ENCODE measurements around the gene TTLL13.

Gene TTLL13

DNA sequence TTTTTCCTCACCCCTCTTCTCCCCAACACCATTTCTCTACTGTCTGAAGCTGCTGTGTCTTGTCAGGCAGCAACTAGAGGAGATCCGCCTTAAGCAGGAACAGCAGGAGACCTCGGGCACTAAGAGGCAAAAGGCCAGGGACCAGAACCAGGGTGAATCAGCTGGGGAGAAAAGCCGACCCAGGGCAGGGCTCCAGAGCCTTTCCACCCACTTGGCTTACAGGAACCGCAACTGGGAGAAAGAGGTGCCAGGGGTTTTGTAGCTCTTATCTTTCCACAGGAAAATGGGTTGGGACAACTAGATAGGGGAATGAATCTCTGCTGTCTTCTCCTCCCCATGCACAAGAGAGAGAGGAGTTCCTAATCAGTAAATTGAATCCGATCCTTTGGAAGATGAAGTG lies 13.1 kb downstream of the TTLL13 start:
- TF ChIP-seq ZFX (IDR thresholded peaks at IDR 0.05; ENCODE audit: borderline replicate concordance) = no peak
- TF ChIP-seq, protein P1, sequence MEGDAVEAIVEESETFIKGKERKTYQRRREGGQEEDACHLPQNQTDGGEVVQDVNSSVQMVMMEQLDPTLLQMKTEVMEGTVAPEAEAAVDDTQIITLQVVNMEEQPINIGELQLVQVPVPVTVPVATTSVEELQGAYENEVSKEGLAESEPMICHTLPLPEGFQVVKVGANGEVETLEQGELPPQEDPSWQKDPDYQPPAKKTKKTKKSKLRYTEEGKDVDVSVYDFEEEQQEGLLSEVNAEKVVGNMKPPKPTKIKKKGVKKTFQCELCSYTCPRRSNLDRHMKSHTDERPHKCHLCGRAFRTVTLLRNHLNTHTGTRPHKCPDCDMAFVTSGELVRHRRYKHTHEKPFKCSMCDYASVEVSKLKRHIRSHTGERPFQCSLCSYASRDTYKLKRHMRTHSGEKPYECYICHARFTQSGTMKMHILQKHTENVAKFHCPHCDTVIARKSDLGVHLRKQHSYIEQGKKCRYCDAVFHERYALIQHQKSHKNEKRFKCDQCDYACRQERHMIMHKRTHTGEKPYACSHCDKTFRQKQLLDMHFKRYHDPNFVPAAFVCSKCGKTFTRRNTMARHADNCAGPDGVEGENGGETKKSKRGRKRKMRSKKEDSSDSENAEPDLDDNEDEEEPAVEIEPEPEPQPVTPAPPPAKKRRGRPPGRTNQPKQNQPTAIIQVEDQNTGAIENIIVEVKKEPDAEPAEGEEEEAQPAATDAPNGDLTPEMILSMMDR (IDR thresholded peaks at IDR 0.05) = no peak
- no peak overlapping the region for H3K27ac ChIP-seq

DNA sequence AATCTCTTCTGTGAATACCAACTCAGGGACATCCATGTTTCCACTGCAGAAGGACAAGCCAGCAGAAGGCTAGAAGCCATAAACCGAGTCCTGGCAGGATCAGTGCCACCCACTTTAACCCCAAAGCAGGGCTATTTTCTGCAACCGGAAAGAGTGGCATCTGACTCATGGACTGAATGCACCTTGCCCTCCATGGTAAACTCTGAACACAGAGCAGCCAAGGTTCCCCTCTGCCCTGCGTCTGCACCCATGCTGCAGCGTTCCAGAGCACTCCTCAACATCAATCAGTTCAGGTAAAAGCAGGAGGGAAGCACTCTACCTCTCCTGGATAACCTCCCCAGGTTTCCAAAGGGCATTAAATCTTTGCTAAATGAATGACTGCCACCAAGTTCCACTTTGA lies 15.3 kb downstream of the TTLL13 start:
- TF ChIP-seq, protein P1 (IDR thresholded peaks at IDR 0.05) = no peak
- no peak for TF ChIP-seq ZFX (IDR thresholded peaks at IDR 0.05; ENCODE audit: borderline replicate concordance)

DNA sequence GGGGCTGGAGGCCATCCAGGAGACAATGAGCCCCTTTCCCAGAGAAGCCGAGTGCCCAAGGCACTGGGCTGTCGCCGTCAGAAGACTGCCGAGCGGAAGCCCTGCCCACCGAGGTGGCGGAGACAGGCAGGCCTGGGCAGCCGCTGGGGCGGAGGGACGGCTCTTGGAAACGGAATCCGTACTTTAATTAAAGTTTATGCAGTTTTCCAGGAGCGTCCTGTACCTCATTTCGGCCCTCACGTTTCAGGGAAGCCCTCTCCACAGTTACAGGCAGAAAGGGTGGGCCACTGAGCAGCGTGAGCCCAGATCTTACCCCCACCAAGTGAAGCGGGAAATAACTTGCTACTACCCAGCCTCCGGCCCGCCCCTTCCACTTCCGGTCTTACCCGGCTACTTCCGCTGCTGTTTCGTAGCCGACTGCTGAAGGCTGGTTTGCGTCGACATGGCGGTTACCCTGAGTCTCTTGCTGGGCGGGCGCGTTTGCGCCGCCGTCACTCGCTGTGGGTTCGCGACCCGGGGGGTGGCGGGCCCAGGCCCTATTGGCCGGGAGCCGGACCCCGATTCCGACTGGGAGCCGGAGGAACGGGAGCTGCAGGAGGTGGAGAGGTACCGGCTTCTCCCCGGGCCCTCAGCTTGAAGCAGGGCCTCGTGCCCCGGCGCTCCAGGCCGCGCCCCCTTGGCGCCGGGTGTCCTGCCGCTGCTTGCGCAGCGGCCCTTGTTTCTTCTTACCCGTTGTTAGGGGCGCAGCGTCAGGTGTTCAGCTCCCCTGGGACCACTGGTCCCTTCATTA lies 16.1 kb downstream of the TTLL13 start, which contains the start of gene NGRN:
Gene NGRN, plus strand, starts transcription at position 402 of the 790 bp plus-strand sequence. Its CDS starts 41 bp downstream, at position 443.
- TF ChIP-seq, protein P1 (IDR thresholded peaks at IDR 0.05) = no peak
- TF ChIP-seq ZFX (IDR thresholded peaks at IDR 0.05; ENCODE audit: borderline replicate concordance) = no peak

More for the DNA sequence above, 15.3 kb downstream of the TTLL13 start:
- peak overlapping the region; percentile 90 for H3K27ac ChIP-seq

DNA sequence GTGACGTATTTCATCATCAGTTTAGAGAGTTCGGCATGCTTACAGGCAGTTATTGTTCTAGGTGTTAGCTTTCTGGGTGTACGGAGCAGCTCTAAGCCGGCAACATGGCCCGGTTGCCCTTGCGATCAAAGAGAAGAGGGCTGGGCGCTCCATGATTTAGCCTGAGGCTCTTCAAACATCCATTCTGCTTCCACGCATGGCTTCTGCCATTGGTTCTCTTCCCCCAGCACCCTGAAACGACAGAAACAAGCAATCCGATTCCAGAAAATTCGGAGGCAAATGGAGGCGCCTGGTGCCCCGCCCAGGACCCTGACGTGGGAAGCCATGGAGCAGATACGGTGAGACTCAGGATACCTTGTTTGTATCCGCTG lies 16.7 kb downstream of the TTLL13 start:
- TF ChIP-seq, protein P1 (IDR thresholded peaks at IDR 0.05) = no peak
- no peak for TF ChIP-seq ZFX (IDR thresholded peaks at IDR 0.05; ENCODE audit: borderline replicate concordance)

More for the DNA sequence above, 16.1 kb downstream of the TTLL13 start, which contains the start of gene NGRN:
- H3K27ac ChIP-seq = peak within 1 kb of the TSS; percentile 90

DNA sequence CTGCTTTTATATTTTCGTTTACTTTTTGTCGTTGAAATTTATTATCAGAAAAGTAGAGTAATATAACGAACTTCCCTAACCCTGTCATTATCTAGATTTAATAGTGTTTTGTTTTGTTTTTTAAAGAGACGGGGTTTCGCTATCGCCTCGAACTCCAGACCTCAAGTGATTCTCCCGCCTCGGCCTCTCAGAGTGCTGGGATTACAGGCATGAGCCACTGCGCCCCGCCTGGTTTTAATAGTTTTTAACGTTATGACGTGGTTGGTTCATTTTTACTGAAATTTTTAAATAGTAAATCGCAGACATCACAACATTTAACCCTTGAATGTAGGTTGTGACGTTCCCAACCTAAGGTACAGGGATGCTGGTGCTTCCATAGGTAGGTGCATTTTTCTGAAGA lies 17.1 kb downstream of the TTLL13 start:
- TF ChIP-seq ZFX (IDR thresholded peaks at IDR 0.05; ENCODE audit: borderline replicate concordance) = no peak
- TF ChIP-seq, protein P1 (IDR thresholded peaks at IDR 0.05) = no peak
- peak overlapping the region; percentile 90 for H3K27ac ChIP-seq

More for the DNA sequence above, 16.7 kb downstream of the TTLL13 start:
- peak overlapping the region; percentile 90 for H3K27ac ChIP-seq

- no peak for TF ChIP-seq ZFX (IDR thresholded peaks at IDR 0.05; ENCODE audit: borderline replicate concordance)
- TF ChIP-seq, protein P1 (IDR thresholded peaks at IDR 0.05) = no peak
- no peak overlapping the region for H3K27ac ChIP-seq
Measured at GRCh38 chr15:90268415-90268814, 19.1 kb downstream of the TTLL13 start.

DNA sequence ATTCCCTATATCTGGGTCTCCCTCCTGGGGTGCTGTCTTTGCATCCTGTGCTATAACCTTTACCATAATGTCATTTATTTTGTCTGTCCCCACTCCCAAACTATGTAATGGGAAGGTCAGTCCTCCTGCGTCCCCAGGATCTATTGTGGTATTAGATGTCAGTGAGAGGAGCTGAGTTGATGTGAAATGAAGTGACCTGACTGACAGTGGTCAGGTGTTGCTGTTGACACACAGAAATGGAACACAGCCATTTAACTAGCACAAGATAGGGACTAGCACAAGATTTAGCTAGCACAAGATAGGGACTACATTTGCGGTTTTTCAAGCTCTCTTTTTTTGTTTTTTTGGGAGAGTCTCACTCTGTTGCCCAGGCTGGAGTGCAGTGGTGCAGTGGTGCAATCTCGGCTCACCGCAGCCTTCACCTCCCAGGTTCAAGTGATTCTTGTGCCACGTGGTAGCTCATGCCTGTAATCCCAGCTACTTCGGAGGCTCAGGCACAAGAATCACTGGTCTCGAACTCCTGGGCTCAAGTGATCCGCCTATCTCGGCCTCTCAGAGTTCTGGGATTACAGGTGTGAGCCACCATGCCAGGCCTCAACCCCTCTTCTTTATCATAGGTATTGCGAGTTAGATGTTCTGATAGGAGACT lies 21.3 kb downstream of the TTLL13 start:
- H3K27ac ChIP-seq = no peak overlapping the region
- TF ChIP-seq, protein P1 (IDR thresholded peaks at IDR 0.05) = no peak
- TF ChIP-seq ZFX (IDR thresholded peaks at IDR 0.05; ENCODE audit: borderline replicate concordance) = no peak

Data from 22Rv1 (cell line).